Panc1 (cell line): ENCODE results near the gene EFNA2. TPM values are rescaled to one million over a fixed set of nuclear protein-coding genes. Genes with fewer than 3 reads are reported as not detected.

Experiments
- ATAC-seq: fragments of 200-7000 bp; cut with Tn5 transposase; 2 replicates; pipeline ENCODE4 v1.9.1; 2020; ENCODE audit warnings: mild to moderate bottlenecking, moderate library complexity
- BruUV-seq: library from RNA; stranded (reverse); fragments of 400-500 nt; replicated peaks from 2 replicates; lab custom pipeline; 2021; lab: Mats Ljungman, UMichigan
- CTCF ChIA-PET: fragments of 300-600 bp; sonication (Branson Sonifier 250); formaldehyde crosslinking; loops from one replicate; lab custom pipeline; 2022; ENCODE audit warnings: antibody characterized with exemption; lab: Charles Lee
- POLR2A ChIA-PET: fragments of 300-600 bp; sonication (Branson Sonifier 250); formaldehyde crosslinking; loops from one replicate; lab custom pipeline; 2022; ENCODE audit warnings: antibody characterized with exemption; lab: Charles Lee
- DNase-seq: peaks from one replicate; pipeline ENCODE4 v3.0.0-alpha.2; 2010; ENCODE audit warnings: low read depth, low spot score
- H3K27ac ChIP-seq: 2 replicates; pipeline ENCODE4 v1.5.1; 2011; ENCODE audit warnings: mild to moderate bottlenecking, low read length, inconsistent platforms
- H3K27me3 ChIP-seq: fragments of 200-500 bp; sonication (Bioruptor generic); 2 replicates; pipeline ENCODE4 v1.6.0; 2014; ENCODE audit warnings: low read length, inconsistent platforms; ENCODE audit not compliant: control insufficient read depth, insufficient read depth
- H3K36me3 ChIP-seq: fragments of 200-500 bp; sonication (Bioruptor generic); 2 replicates; pipeline ENCODE4 v1.5.1; 2014; ENCODE audit warnings: inconsistent platforms, mild to moderate bottlenecking, low read length, moderate library complexity; ENCODE audit not compliant: control insufficient read depth, insufficient read depth
- H3K4me1 ChIP-seq: 2 replicates; pipeline ENCODE4 v1.5.1; 2011; ENCODE audit warnings: inconsistent platforms, mild to moderate bottlenecking, low read length, moderate library complexity; ENCODE audit not compliant: control insufficient read depth, insufficient read depth
- H3K4me3 ChIP-seq, 2 experiments: 2 replicates each; pipeline ENCODE4 v1.5.1; 2011 to 2012; ENCODE audit warnings: low read depth in 2 of 2, low read length in 2 of 2, mild to moderate bottlenecking in 2 of 2, inconsistent platforms in 1 of 2, moderate library complexity in 1 of 2
- H3K9me3 ChIP-seq: fragments of 200-500 bp; sonication (Bioruptor generic); 2 replicates; pipeline ENCODE4 v1.5.1; 2014; ENCODE audit warnings: low read depth, mild to moderate bottlenecking, inconsistent platforms, low read length, moderate library complexity; ENCODE audit not compliant: control insufficient read depth, insufficient read depth
- CTCF ChIP-seq: fragments of 450-650 bp; IDR thresholded peaks from 2 replicates; pipeline ENCODE4 v1.5.1; 2017; ENCODE audit warnings: mild to moderate bottlenecking
- POLR2AphosphoS5 ChIP-seq: IDR thresholded peaks from 2 replicates; pipeline ENCODE4 v1.6.1; 2012; ENCODE audit warnings: mild to moderate bottlenecking, low read depth, low read length, moderate library complexity
- SIN3A ChIP-seq: IDR thresholded peaks from 2 replicates; pipeline ENCODE4 v1.6.1; 2012; ENCODE audit warnings: low read depth, mild to moderate bottlenecking, low read length, moderate library complexity, borderline replicate concordance; ENCODE audit not compliant: insufficient read depth
- TCF7L2 ChIP-seq: IDR thresholded peaks from 2 replicates; pipeline ENCODE4 v1.6.1; 2011; ENCODE audit warnings: mild to moderate bottlenecking, low read depth, low read length, inconsistent platforms
- in situ Hi-C: cut with HindIII; loops from 2 replicates; pipeline ENCODE4 v1.10.0; 2016; ENCODE audit warnings: low sequenced_read_pairs, low pct_unique_long_range_greater_than_20kb
- intact Hi-C: fragments of 100-400 bp; cut with micrococcal nuclease; formaldehyde crosslinking; loops from one replicate; pipeline ENCODE4 v1.10.0; 2022; ENCODE audit not compliant: unreplicated experiment
- total RNA-seq: library from RNA; stranded (reverse); gene quantifications from one replicate; pipeline ENCODE4 v1.2.1, GENCODE V29; 2021; ENCODE audit not compliant: unreplicated experiment
- TF ChIP-seq, protein P1 (sequence below), 2 experiments: IDR thresholded peaks; 2 replicates each; pipeline ENCODE4 v1.6.1; 2011 to 2012; ENCODE audit warnings: low read depth in 2 of 2, control low read depth in 1 of 2, low read length in 1 of 2, mild to moderate bottlenecking in 1 of 2, moderate library complexity in 1 of 2; ENCODE audit not compliant: insufficient read depth in 1 of 2

The EFNA2 gene
- total RNA-seq, 1 experiment from 2014 or later: 7.8 TPM

GRCh38 chr19:1317274-1318003, 31.8 kb downstream of the EFNA2 start:
- Histone ChIP-seq H3K4me1 (peaks cover 16% of the 10 kb centered on the region), H3K9me3 (no peaks in the 10 kb centered on the region), H3K36me3 (no peaks in the 10 kb centered on the region), H3K27me3 (no peaks in the 10 kb centered on the region), H3K27ac (no peak overlapping the region), H3K4me3 (no peak overlapping the region)
- ChIA-PET CTCF (interaction anchor here (0.6 to 0.7 kb wide), 2 partner anchors 16 to 38 kb away, joined by 3 read pairs; no protein-coding TSS in a partner anchor), POLR2A (no interaction called here)
- no TSS peak for BruUV-seq
- no peak for ATAC-seq
- DNase-seq: no peak
- TF ChIP-seq TCF7L2 (no peak), POLR2AphosphoS5 (no peak), SIN3A (no peak), CTCF (no peak)
- TF ChIP-seq, protein P1, sequence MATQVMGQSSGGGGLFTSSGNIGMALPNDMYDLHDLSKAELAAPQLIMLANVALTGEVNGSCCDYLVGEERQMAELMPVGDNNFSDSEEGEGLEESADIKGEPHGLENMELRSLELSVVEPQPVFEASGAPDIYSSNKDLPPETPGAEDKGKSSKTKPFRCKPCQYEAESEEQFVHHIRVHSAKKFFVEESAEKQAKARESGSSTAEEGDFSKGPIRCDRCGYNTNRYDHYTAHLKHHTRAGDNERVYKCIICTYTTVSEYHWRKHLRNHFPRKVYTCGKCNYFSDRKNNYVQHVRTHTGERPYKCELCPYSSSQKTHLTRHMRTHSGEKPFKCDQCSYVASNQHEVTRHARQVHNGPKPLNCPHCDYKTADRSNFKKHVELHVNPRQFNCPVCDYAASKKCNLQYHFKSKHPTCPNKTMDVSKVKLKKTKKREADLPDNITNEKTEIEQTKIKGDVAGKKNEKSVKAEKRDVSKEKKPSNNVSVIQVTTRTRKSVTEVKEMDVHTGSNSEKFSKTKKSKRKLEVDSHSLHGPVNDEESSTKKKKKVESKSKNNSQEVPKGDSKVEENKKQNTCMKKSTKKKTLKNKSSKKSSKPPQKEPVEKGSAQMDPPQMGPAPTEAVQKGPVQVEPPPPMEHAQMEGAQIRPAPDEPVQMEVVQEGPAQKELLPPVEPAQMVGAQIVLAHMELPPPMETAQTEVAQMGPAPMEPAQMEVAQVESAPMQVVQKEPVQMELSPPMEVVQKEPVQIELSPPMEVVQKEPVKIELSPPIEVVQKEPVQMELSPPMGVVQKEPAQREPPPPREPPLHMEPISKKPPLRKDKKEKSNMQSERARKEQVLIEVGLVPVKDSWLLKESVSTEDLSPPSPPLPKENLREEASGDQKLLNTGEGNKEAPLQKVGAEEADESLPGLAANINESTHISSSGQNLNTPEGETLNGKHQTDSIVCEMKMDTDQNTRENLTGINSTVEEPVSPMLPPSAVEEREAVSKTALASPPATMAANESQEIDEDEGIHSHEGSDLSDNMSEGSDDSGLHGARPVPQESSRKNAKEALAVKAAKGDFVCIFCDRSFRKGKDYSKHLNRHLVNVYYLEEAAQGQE (IDR thresholded peaks at IDR 0.05; ENCODE audit: insufficient read depth in 1 of 2, low read depth in 2 of 2, low read length in 1 of 2): no peak
- intact Hi-C loops (no loop called here), in situ Hi-C loops (no loop called here)

GRCh38 chr19:1318678-1319471, 33.2 kb downstream of the EFNA2 start:
- intact Hi-C loops: no loop called here

More at GRCh38 chr19:1318678-1319471, 33.2 kb downstream of the EFNA2 start:
- no peak for ATAC-seq
- Histone ChIP-seq H3K9me3 (no peaks in the 10 kb centered on the region), H3K4me1 (peaks cover 5% of the 10 kb centered on the region), H3K4me3 (no peak overlapping the region), H3K27me3 (no peaks in the 10 kb centered on the region), H3K27ac (no peak overlapping the region), H3K36me3 (no peaks in the 10 kb centered on the region)
- TF ChIP-seq CTCF (no peak), TCF7L2 (no peak), SIN3A (no peak), POLR2AphosphoS5 (no peak)
- TF ChIP-seq, protein P1 (IDR thresholded peaks at IDR 0.05; ENCODE audit: insufficient read depth in 1 of 2, low read depth in 2 of 2, low read length in 1 of 2): no peak
- no peak for DNase-seq
- ChIA-PET CTCF (no interaction called here), POLR2A (no interaction called here)
- in situ Hi-C loops: no loop called here
- BruUV-seq: no TSS peak
